ENCODE measurements around the gene UGGT2.

DNA sequence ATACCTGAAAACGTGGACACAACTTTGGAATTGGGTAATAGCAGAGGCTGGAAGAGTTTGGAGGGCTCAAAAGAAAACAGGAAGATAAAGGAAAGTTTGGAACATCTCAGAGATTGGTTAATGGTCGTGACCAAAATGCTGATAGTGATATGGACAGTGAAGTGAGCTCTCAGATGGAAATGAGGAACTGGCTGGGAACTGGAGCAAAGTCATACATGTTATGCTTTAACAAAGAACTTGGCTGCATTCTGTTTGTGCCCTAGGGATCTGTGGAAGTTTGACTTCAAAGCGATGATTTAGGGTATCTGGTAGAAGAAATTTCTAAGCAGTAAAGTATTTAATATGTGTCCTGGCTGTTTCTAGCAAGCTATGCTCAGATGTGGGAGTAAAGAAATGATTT, 240.1 kb downstream of the UGGT2 start:
- TF ChIP-seq, protein P1, sequence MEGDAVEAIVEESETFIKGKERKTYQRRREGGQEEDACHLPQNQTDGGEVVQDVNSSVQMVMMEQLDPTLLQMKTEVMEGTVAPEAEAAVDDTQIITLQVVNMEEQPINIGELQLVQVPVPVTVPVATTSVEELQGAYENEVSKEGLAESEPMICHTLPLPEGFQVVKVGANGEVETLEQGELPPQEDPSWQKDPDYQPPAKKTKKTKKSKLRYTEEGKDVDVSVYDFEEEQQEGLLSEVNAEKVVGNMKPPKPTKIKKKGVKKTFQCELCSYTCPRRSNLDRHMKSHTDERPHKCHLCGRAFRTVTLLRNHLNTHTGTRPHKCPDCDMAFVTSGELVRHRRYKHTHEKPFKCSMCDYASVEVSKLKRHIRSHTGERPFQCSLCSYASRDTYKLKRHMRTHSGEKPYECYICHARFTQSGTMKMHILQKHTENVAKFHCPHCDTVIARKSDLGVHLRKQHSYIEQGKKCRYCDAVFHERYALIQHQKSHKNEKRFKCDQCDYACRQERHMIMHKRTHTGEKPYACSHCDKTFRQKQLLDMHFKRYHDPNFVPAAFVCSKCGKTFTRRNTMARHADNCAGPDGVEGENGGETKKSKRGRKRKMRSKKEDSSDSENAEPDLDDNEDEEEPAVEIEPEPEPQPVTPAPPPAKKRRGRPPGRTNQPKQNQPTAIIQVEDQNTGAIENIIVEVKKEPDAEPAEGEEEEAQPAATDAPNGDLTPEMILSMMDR (IDR thresholded peaks at IDR 0.05) = no peak
- TF ChIP-seq POLR2A (IDR thresholded peaks at IDR 0.05) = no peak

Measured in esophagus squamous epithelium (tissue), 4 donors.